BE2C (cell line): ENCODE results near the gene SCN1B.
A peak's percentile ranks its signal among the peaks of the same experiment; 100 is the strongest.
"Not testable (repeated sequence)": the region's sequence is repeated elsewhere in the genome, so short reads cannot be mapped to it uniquely, and the experiment has no call there.

Experiments
- DNase-seq: peaks from one replicate; pipeline ENCODE4 v3.0.0-alpha.2; 2020
- H3K27me3 ChIP-seq: fragments of 250-450 bp; sonication (Bioruptor Pico); 2 replicates; pipeline ENCODE4 v1.5.1; 2020; ENCODE audit warnings: mild to moderate bottlenecking
- H3K36me3 ChIP-seq: fragments of 250-450 bp; sonication (Bioruptor Pico); 2 replicates; pipeline ENCODE4 v1.5.1; 2020; ENCODE audit warnings: mild to moderate bottlenecking
- H3K4me1 ChIP-seq: fragments of 250-450 bp; sonication (Bioruptor Pico); 2 replicates; pipeline ENCODE4 v1.5.1; 2020
- H3K4me3 ChIP-seq: 2 replicates; pipeline ENCODE4 v1.5.1; 2011; ENCODE audit warnings: low read depth, low read length
- H3K9me3 ChIP-seq: fragments of 250-450 bp; sonication (Bioruptor Pico); 2 replicates; pipeline ENCODE4 v1.5.1; 2020
- TF ChIP-seq, protein P1 (sequence below): IDR thresholded peaks from 2 replicates; pipeline ENCODE4 v1.5.1; 2012; ENCODE audit warnings: mild to moderate bottlenecking, low read depth, low read length

The SCN1B gene

DNA sequence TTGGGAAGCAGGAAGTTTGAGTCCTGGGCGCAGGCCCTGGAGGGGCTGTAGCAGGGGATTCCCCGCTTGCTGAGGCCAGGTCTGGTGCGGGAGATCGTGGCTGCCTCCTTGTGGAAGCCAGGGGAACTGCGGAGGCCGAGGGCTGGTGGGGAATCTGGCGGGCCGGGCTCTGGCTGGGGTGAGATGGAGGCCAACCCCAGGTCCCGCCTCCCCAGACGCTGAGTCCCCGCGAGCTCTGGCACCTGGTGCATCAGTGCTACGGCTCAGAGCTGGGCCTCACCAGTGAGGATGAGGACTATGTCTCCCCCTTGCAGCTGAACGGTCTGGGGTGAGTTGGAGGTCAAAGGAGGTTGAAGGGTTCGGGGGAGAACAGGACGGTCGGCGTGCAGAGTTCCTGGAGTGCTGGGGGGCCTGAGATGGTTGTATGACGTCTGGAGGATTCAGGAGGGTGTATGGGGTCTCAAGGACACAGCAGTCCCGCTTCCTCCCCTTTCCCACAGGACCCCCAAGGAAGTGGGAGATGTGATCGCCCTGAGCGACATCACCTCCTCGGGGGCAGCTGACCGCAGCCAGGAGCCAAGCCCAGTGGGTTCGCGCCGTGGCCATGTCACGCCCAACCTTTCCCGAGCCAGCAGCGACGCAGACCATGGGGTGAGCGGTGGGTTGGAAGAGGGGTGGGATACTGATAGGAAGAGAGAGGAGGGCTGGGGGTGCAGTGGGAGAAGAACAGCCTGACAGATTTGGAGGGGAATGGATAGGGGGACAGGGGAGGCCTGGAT, 17.0 kb upstream of the SCN1B start:
- TF ChIP-seq, protein P1, sequence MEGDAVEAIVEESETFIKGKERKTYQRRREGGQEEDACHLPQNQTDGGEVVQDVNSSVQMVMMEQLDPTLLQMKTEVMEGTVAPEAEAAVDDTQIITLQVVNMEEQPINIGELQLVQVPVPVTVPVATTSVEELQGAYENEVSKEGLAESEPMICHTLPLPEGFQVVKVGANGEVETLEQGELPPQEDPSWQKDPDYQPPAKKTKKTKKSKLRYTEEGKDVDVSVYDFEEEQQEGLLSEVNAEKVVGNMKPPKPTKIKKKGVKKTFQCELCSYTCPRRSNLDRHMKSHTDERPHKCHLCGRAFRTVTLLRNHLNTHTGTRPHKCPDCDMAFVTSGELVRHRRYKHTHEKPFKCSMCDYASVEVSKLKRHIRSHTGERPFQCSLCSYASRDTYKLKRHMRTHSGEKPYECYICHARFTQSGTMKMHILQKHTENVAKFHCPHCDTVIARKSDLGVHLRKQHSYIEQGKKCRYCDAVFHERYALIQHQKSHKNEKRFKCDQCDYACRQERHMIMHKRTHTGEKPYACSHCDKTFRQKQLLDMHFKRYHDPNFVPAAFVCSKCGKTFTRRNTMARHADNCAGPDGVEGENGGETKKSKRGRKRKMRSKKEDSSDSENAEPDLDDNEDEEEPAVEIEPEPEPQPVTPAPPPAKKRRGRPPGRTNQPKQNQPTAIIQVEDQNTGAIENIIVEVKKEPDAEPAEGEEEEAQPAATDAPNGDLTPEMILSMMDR: peak; percentile 86
- Histone ChIP-seq H3K4me3 (no peak overlapping the region), H3K36me3 (peaks cover 60% of the 10 kb centered on the region), H3K27me3 (no peaks in the 10 kb centered on the region), H3K9me3 (no peaks in the 10 kb centered on the region), H3K4me1 (no peaks in the 10 kb centered on the region)
- peak; percentile 80 for DNase-seq

DNA sequence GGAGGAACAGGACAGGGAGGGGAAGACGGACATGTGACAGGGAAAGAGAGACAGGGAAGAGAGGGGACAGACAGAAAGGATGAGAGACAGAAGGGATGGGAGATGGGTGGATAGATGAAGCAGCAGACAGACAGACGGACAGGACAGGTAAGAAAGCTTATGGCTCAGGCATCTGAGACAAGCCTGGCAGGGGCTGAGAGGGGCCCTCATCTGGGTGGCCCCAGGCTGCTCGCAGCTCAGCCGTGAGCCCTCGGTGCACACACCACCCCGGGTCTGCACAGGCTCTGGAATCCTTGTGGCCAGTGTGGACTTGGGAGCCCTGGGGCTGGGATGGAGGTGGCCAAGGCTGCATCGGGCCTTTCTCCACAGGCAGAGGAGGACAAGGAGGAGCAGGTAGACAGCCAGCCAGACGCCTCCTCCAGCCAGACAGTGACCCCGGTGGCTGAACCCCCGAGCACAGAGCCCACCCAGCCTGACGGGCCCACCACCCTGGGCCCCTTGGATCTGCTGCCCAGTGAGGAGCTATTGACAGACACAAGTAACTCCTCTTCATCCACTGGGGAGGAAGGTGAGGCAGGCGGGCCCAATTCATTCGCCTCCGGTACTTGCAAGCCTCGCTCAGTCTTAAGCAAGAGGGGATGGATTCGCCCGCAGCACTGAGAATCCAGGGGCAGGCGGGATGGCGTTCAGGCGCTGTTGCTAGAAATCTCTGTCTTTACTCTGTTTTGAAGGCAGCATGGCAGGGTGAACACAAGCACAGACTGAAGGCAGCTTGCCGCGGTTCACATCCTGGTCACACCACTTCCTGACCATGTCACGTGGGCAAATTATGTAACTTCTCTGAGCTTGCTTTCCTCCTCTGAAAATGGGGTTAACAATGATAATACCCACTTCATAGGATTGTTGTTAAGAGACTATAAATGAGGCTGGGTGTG, 16.2 kb upstream of the SCN1B start:
- Histone ChIP-seq H3K4me1 (no peaks in the 10 kb centered on the region), H3K27me3 (no peaks in the 10 kb centered on the region), H3K4me3 (no peak overlapping the region), H3K36me3 (peaks cover 65% of the 10 kb centered on the region), H3K9me3 (no peaks in the 10 kb centered on the region)
- DNase-seq: no peak
- TF ChIP-seq, protein P1: no peak

DNA sequence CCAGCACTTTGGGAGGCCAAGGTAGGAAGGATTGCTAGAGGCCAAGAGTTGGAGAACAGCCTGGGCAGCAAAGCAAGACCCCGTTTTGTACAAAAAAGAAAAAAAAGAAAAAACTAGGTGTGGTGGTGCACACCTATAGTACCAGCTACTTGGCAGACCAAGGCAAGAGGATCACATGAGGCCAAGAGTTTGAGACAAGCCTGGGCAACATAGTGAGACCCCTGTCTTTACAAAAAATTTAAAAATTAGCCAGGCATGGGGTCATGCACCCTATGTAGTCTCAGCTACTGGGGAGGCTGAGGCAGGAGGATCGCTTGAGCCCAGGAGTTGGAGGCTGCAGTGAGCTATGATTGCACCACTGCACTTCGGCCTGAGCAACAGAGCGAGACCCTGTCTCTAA, 15.5 kb upstream of the SCN1B start:
- not testable (repeated sequence) for H3K4me3 ChIP-seq, H3K9me3 ChIP-seq, DNase-seq, H3K27me3 ChIP-seq, H3K4me1 ChIP-seq
- H3K36me3 ChIP-seq: peaks cover 65% of the 10 kb centered on the region

DNA sequence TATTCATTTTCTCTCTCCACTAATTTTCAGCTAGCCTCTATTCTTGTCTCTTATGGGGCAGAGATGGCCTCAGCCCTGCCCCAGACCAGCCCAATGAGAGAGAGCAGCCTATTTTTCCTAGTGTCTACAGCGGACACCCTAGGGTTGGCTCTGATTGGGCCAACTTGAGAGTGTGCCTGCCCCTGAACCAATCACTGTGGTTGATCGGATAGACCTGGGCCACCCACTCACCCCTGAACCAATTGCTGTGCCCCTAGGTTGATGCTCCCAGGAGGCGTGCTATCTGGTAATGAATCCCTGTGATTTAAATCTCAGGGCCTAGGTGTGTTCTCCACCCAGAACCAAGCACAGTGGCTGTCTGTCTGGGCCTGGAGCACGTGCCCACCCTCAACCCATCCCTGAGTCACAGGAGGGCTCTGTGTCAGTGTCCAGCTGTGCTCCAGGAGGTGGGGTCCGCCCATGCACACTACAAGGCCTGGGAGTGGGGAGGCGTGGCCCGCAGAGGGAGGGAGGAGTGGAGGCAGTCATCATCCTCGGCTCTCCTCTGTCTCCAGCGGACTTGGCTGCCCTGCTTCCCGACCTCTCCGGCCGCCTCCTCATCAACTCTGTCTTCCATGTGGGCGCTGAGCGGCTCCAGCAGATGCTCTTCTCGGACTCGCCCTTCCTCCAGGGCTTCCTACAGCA, 14.9 kb upstream of the SCN1B start:
- Histone ChIP-seq H3K4me3 (no peak overlapping the region), H3K36me3 (peaks cover 66% of the 10 kb centered on the region), H3K27me3 (no peaks in the 10 kb centered on the region), H3K4me1 (no peaks in the 10 kb centered on the region), H3K9me3 (no peaks in the 10 kb centered on the region)
- no peak for DNase-seq
- TF ChIP-seq, protein P1: no peak

DNA sequence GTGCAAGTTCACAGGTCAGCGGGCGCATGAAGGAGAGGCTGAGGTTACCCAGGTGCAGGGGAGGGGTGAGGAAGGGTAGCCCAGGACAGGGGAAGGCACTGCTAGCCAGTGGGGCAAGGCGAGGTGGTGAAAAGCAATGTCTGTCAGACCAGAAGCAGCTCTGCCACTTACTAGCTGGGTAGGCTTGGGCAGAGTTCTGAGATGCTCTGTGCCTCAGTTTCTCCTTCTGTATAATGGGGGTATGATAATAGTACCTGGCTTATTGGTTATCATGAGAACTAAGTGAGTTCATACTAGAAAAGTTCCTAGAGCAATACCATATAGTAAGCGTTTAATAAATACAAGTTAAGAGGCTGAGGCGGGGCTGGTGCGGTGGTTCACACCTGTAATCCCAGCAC, 14.3 kb upstream of the SCN1B start:
- Histone ChIP-seq H3K4me3 (no peak overlapping the region), H3K27me3 (no peaks in the 10 kb centered on the region), H3K9me3 (no peaks in the 10 kb centered on the region), H3K36me3 (peaks cover 69% of the 10 kb centered on the region), H3K4me1 (no peaks in the 10 kb centered on the region)
- TF ChIP-seq, protein P1: no peak
- DNase-seq: no peak

DNA sequence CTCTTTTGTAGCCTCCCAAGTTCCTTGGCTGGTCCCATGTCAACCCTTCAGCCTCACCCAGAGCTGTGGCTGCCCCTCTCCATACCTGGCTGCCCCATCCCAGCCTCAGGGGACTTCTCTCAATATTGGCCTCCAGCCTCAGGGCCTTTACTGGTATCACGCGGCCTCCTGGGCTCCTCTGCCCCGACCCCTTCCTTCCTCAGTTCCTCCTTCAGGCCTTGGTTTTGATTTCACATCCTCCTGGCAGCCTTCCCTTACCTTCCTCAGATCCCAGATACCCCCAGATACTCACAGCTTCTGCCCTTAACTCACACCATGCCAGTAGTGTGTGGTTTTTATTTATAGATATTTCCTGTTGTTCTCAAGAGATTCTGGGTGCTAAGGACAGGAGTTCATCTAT, 12.8 kb upstream of the SCN1B start:
- H3K27me3 ChIP-seq: no peaks in the 10 kb centered on the region
- peaks cover 71% of the 10 kb centered on the region for H3K36me3 ChIP-seq
- no peak for DNase-seq
- H3K9me3 ChIP-seq: no peaks in the 10 kb centered on the region
- H3K4me1 ChIP-seq: no peaks in the 10 kb centered on the region
- TF ChIP-seq, protein P1: no peak
- no peak overlapping the region for H3K4me3 ChIP-seq
